ENCODE data around the gene DEPDC5. TPM values are rescaled to one million over a fixed set of nuclear protein-coding genes. Genes with fewer than 3 reads are reported as not detected.

The DEPDC5 gene
- total RNA-seq, 1 experiment from 2014 or later = 7.9 TPM

- CTCF ChIA-PET = no interaction called here
- H3K27ac ChIP-seq (ENCODE audit: low read length) = no peak overlapping the region
- H4K20me1 ChIP-seq (ENCODE audit: low read length) = no peaks in the 10 kb centered on the region
- no peaks in the 10 kb centered on the region for H3F3A ChIP-seq (ENCODE audit: low read length, unreplicated experiment)
- no peaks in the 10 kb centered on the region for H3K36me3 ChIP-seq (ENCODE audit: low read depth, low read length)
- intact Hi-C loops (cut with micrococcal nuclease) = no loop called here
- H3K79me2 ChIP-seq (ENCODE audit: low read length) = no peaks in the 10 kb centered on the region
- no peaks in the 10 kb centered on the region for H3K9me2 ChIP-seq (replicated peaks; ENCODE audit: low read length)
- DNase-seq = no peak
- H3K4me2 ChIP-seq (ENCODE audit: low read length) = no peak overlapping the region
- H3K4me3 ChIP-seq (ENCODE audit: low read length) = no peak overlapping the region
- H3K9ac ChIP-seq (ENCODE audit: low read length) = no peak overlapping the region
- H2AFZ ChIP-seq (ENCODE audit: low read length) = no peak overlapping the region
- no peaks in the 10 kb centered on the region for H3K4me1 ChIP-seq (ENCODE audit: insufficient read depth, low read length)
- no peaks in the 10 kb centered on the region for H3K9me3 ChIP-seq (ENCODE audit: low read length)
- BruUV-seq (replicated peaks) = no TSS peak
- H3K27me3 ChIP-seq (ENCODE audit: low read length) = no peaks in the 10 kb centered on the region
- POLR2A ChIA-PET (ENCODE audit: unreplicated experiment) = no interaction called here
- no peak for TF ChIP-seq EZH2phosphoT487 (IDR thresholded peaks at IDR 0.05; ENCODE audit: borderline replicate concordance, low read length)
- TF ChIP-seq CTCF (conservative IDR thresholded peaks at IDR 0.05; ENCODE audit: low read depth, low read length) = no peak
- TF ChIP-seq EZH2 (IDR thresholded peaks at IDR 0.05; ENCODE audit: low read length, unreplicated experiment) = no peak
- ATAC-seq = no peak
Measured at GRCh38 chr22:31901388-31902137, 147.7 kb downstream of the DEPDC5 start.

- H3K27ac ChIP-seq (ENCODE audit: low read length) = no peak overlapping the region
- intact Hi-C loops (cut with micrococcal nuclease) = no loop called here
Measured at GRCh38 chr22:31904651-31905050, 150.8 kb downstream of the DEPDC5 start.

More at GRCh38 chr22:31904651-31905050, 150.8 kb downstream of the DEPDC5 start:
- Histone ChIP-seq H3K9ac (ENCODE audit: low read length) (no peak overlapping the region), H4K20me1 (ENCODE audit: low read length) (no peaks in the 10 kb centered on the region), H3K9me2 (replicated peaks; ENCODE audit: low read length) (no peaks in the 10 kb centered on the region), H3F3A (ENCODE audit: low read length, unreplicated experiment) (no peaks in the 10 kb centered on the region), H3K79me2 (ENCODE audit: low read length) (no peaks in the 10 kb centered on the region), H3K4me3 (ENCODE audit: low read length) (no peak overlapping the region), H3K27me3 (ENCODE audit: low read length) (no peaks in the 10 kb centered on the region), H3K4me1 (ENCODE audit: insufficient read depth, low read length) (no peaks in the 10 kb centered on the region), H2AFZ (ENCODE audit: low read length) (no peak overlapping the region), H3K4me2 (ENCODE audit: low read length) (no peak overlapping the region), H3K9me3 (ENCODE audit: low read length) (no peaks in the 10 kb centered on the region), H3K36me3 (ENCODE audit: low read depth, low read length) (no peaks in the 10 kb centered on the region)
- ChIA-PET CTCF (no interaction called here), POLR2A (ENCODE audit: unreplicated experiment) (no interaction called here)
- no peak for DNase-seq
- no TSS peak for BruUV-seq (replicated peaks)
- ATAC-seq = no peak
- TF ChIP-seq EZH2phosphoT487 (IDR thresholded peaks at IDR 0.05; ENCODE audit: borderline replicate concordance, low read length) (no peak), CTCF (conservative IDR thresholded peaks at IDR 0.05; ENCODE audit: low read depth, low read length) (no peak), EZH2 (IDR thresholded peaks at IDR 0.05; ENCODE audit: low read length, unreplicated experiment) (no peak)
